Measurements from ENCODE around the gene MCCC2.

DNA sequence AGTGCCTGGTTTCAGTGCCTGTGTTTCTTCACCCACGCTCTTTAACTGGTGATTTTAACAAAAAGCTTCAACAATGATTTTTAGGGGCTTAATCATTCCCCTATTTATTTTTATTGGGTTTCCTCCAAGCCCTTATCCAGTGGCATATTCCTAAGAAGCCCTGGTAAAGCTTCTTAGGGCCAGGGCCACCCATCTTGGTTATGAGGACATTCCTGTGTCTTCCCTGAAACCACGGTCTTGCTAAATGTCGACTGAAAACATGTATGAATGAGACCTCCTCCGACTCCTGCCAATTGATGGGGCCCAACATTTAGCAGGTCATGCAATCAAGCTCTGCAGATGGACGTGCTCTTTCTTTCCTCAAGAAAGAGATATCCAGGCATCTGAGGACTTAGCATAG lies 118.3 kb downstream of the MCCC2 start:
- TF ChIP-seq, protein P1, sequence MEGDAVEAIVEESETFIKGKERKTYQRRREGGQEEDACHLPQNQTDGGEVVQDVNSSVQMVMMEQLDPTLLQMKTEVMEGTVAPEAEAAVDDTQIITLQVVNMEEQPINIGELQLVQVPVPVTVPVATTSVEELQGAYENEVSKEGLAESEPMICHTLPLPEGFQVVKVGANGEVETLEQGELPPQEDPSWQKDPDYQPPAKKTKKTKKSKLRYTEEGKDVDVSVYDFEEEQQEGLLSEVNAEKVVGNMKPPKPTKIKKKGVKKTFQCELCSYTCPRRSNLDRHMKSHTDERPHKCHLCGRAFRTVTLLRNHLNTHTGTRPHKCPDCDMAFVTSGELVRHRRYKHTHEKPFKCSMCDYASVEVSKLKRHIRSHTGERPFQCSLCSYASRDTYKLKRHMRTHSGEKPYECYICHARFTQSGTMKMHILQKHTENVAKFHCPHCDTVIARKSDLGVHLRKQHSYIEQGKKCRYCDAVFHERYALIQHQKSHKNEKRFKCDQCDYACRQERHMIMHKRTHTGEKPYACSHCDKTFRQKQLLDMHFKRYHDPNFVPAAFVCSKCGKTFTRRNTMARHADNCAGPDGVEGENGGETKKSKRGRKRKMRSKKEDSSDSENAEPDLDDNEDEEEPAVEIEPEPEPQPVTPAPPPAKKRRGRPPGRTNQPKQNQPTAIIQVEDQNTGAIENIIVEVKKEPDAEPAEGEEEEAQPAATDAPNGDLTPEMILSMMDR (IDR thresholded peaks at IDR 0.05), result no peak
- no peak for TF ChIP-seq ZFX (IDR thresholded peaks at IDR 0.05; ENCODE audit: borderline replicate concordance)

Data from 22Rv1 (cell line).